GM21381 (cell line): ENCODE measurements around the gene ARSA.
A peak's percentile ranks its signal among the peaks of the same experiment; 100 is the strongest.
"Not testable (repeated sequence)": the region's sequence is repeated elsewhere in the genome, so short reads cannot be mapped to it uniquely, and the experiment has no call there.

Source experiments
- ATAC-seq: cut with Tn5 transposase; IDR thresholded peaks from one replicate; pipeline ENCODE4 v1.9.1; 2021; ENCODE audit warnings: mild to moderate bottlenecking, moderate library complexity; ENCODE audit not compliant: unreplicated experiment

The ARSA gene

GRCh38 chr22:50627642-50628542, at the start of gene ARSA:
Gene ARSA, minus strand, starts transcription at chr22:50628152. Its CDS starts 373 bp downstream, at chr22:50627779.
- ATAC-seq = peak; percentile 78

GRCh38 chr22:50676661-50677492, 48.9 kb upstream of the ARSA start:
- ATAC-seq = no peak

- ATAC-seq = no peak
Observed at GRCh38 chr22:50676180-50676636, 48.3 kb upstream of the ARSA start.

GRCh38 chr22:50675553-50676179, 47.7 kb upstream of the ARSA start:
- ATAC-seq = no peak

- no peak for ATAC-seq
Observed at GRCh38 chr22:50674606-50675552, 46.9 kb upstream of the ARSA start.

- ATAC-seq = no peak
Observed at GRCh38 chr22:50674130-50674500, 46.2 kb upstream of the ARSA start.

- no peak for ATAC-seq
Observed at GRCh38 chr22:50673231-50674129, 45.5 kb upstream of the ARSA start.

GRCh38 chr22:50672471-50673230, 44.7 kb upstream of the ARSA start, which contains the start of gene SHANK3:
Gene SHANK3, plus strand, starts transcription at chr22:50672823.
- no peak for ATAC-seq

GRCh38 chr22:50672041-50672440, 44.1 kb upstream of the ARSA start:
- no peak for ATAC-seq

- no peak for ATAC-seq
Observed at GRCh38 chr22:50671641-50672040, 43.7 kb upstream of the ARSA start.

- no peak for ATAC-seq
Observed at GRCh38 chr22:50670914-50671538, 43.1 kb upstream of the ARSA start.

- ATAC-seq = no peak
Observed at GRCh38 chr22:50670513-50670912, 42.6 kb upstream of the ARSA start.

- ATAC-seq = no peak
Observed at GRCh38 chr22:50665738-50666137, 37.8 kb upstream of the ARSA start.

- no peak for ATAC-seq
Observed at GRCh38 chr22:50665212-50665611, 37.3 kb upstream of the ARSA start.

GRCh38 chr22:50660306-50660705, 32.4 kb upstream of the ARSA start:
- no peak for ATAC-seq

- ATAC-seq = not testable (repeated sequence)
Observed at GRCh38 chr22:50659711-50660110, 31.8 kb upstream of the ARSA start.

- no peak for ATAC-seq
Observed at GRCh38 chr22:50657925-50658324, 30.0 kb upstream of the ARSA start.
